HG03439 (cell line): ENCODE results near the gene IGFL3.

ENCODE experiments used
- ATAC-seq: cut with Tn5 transposase; IDR thresholded peaks from one replicate; pipeline ENCODE4 v1.9.1; 2021; ENCODE audit warnings: mild to moderate bottlenecking, moderate library complexity; ENCODE audit not compliant: unreplicated experiment

The IGFL3 gene

DNA sequence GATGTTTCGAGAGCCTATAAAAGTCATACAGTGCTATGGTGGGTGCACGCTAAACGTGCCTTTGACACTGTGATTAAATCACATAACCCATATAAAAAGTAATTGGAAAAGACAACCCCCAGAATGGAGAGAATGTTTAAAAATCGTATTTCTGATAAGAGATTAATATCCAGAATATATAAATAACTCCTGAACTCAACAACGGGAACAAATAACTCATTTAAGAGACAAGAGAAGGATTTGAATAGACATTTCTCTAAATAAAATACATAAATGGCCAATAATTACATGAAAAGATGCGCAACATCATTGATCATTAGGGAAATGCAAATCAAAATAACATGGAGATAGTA lies 46.7 kb downstream of the IGFL3 start:
- no peak for ATAC-seq

GRCh38 chr19:46076951-46077814 lies 47.3 kb downstream of the IGFL3 start:
- no peak for ATAC-seq

DNA sequence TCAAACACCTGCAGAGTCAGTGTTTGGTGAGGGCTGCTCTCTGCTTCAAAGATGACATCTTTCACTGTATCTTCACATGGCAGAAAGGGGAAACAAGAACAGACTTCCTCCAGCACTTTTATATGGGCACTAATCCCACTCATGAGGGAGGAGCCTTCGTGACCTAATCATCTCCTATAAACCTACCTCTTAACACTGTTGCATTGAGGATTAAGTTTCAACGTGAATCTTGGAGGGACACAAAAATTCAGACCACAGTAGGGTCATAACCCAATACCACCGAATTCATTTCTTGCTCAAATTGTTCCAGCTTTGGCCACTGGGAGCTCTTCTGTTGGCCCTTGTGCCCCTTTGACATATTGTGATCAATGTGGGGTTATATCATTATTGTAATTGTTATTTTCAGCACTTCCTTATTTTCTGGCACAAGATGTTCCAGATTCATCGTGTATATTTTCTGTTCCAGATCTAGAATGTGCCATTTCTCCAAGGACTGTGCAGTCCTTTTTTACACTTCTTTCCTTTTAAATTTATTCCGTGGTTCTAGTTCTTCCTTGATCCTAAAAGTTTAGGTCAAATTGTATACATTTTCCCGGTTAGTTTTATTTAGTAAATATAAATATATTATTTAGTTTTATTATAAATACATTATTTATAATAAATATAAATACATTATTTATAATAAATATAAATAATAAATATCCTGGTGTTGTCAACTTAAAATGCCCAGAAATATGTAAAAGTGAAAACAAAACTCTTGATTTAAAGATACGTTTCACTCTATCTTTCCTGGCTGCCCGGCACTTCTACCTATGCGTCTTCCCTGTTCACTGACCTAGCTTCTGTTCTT lies 48.2 kb downstream of the IGFL3 start:
- no peak for ATAC-seq

GRCh38 chr19:46073268-46073922 lies 51.1 kb downstream of the IGFL3 start:
- no peak for ATAC-seq
